HG03039 (cell line): ENCODE measurements around the gene RBMS3.
"Not testable (repeated sequence)": the region's sequence is repeated elsewhere in the genome, so short reads cannot be mapped to it uniquely, and the experiment has no call there.

Experiments
- ATAC-seq: cut with Tn5 transposase; IDR thresholded peaks from one replicate; pipeline ENCODE4 v1.9.1; 2021; ENCODE audit warnings: mild to moderate bottlenecking, moderate library complexity; ENCODE audit not compliant: unreplicated experiment

The RBMS3 gene

GRCh38 chr3:30042274-30042859 lies 761.5 kb downstream of the RBMS3 start:
- no peak for ATAC-seq

GRCh38 chr3:30042916-30043555 lies 762.2 kb downstream of the RBMS3 start:
- ATAC-seq = no peak

- no peak for ATAC-seq
Measured at GRCh38 chr3:30044515-30044914, 763.6 kb downstream of the RBMS3 start.

GRCh38 chr3:30048431-30048830 lies 767.6 kb downstream of the RBMS3 start:
- no peak for ATAC-seq

GRCh38 chr3:30050116-30050515 lies 769.2 kb downstream of the RBMS3 start:
- ATAC-seq = not testable (repeated sequence)

GRCh38 chr3:30059240-30059639 lies 778.4 kb downstream of the RBMS3 start:
- no peak for ATAC-seq
